ENCODE measurements around the gene GPR137. TPM values are rescaled to one million over a fixed set of nuclear protein-coding genes. Genes with fewer than 3 reads are reported as not detected.
A peak's percentile ranks its signal among the peaks of the same experiment; 100 is the strongest.

The GPR137 gene
- total and polyA plus RNA-seq, 8 donors, result 2.9 to 58.8 (median 20.0) TPM

- intact Hi-C loops (cut with DNase I; ENCODE audit: low total_unique reads), result no loop called here
- peaks cover 30 to 45% (median 36%) of the 10 kb centered on the region in 4 donors for H3K36me3 ChIP-seq
- peak in 1 of 2 donors; percentile 83 for DNase-seq
- H3K27me3 ChIP-seq, result no peaks in the 10 kb centered on the region
- peaks cover 55 to 84% (median 79%) of the 10 kb centered on the region in 4 donors for H3K4me1 ChIP-seq
- peak overlapping the region; percentile 83 to 96 (median 90) for H3K4me3 ChIP-seq
- WGBS, 5 donors, result 0 to 1% (median 0%) methylated on average over 36 to 63 of the region's 63 CpGs
- H3K27ac ChIP-seq, result peak overlapping the region; percentile 94 to 100 (median 99)
- H3K9me3 ChIP-seq, result no peaks in the 10 kb centered on the region
- TF ChIP-seq POLR2AphosphoS5 (IDR thresholded peaks at IDR 0.05) (peak in 2 of 3 donors; percentile 58 to 80), EP300 (IDR thresholded peaks at IDR 0.05) (no peak), CTCF (IDR thresholded peaks at IDR 0.05) (no peak)
These were observed 43.9 kb upstream of the GPR137 start for GRCh38 chr11:64241491-64242374.

GRCh38 chr11:64243236-64243854, 42.3 kb upstream of the GPR137 start:
- Histone ChIP-seq H3K9me3 (no peaks in the 10 kb centered on the region), H3K27ac (peak overlapping the region in 4 of 5 donors; percentile 94 to 100 (median 100)), H3K36me3 (peaks cover 20 to 29% (median 23%) of the 10 kb centered on the region in 4 donors), H3K4me3 (peak overlapping the region in 1 of 4 donors; percentile 83), H3K27me3 (no peaks in the 10 kb centered on the region), H3K4me1 (peaks cover 47 to 82% (median 76%) of the 10 kb centered on the region in 4 donors)
- intact Hi-C loops (cut with DNase I; ENCODE audit: low total_unique reads), result no loop called here
- DNase-seq, result no peak
- TF ChIP-seq POLR2AphosphoS5 (IDR thresholded peaks at IDR 0.05) (no peak), POLR2A (IDR thresholded peaks at IDR 0.05) (no peak), EP300 (IDR thresholded peaks at IDR 0.05) (no peak)
- 75 to 82% (median 81%) methylated on average over 5 to 8 of the region's 8 CpGs for WGBS, 5 donors

GRCh38 chr11:64244107-64244506, 41.5 kb upstream of the GPR137 start:
- 41 to 65% (median 48%) methylated on average over 5 of the region's 5 CpGs for WGBS, 5 donors
- peaks cover 40 to 75% (median 69%) of the 10 kb centered on the region in 4 donors for H3K4me1 ChIP-seq
- intact Hi-C loops (cut with DNase I; ENCODE audit: low total_unique reads), result no loop called here

GRCh38 chr11:64244966-64245365, 40.7 kb upstream of the GPR137 start:
- peaks cover 33 to 66% (median 60%) of the 10 kb centered on the region in 4 donors for H3K4me1 ChIP-seq
- peak overlapping the region; percentile 69 to 85 (median 74) for H3K4me3 ChIP-seq
- 15 to 30% (median 24%) methylated on average over 2 to 6 of the region's 6 CpGs for WGBS, 5 donors
- H3K9me3 ChIP-seq, result no peaks in the 10 kb centered on the region
- peak overlapping the region; percentile 76 to 93 (median 86) for H3K27ac ChIP-seq
- TF ChIP-seq CTCF (IDR thresholded peaks at IDR 0.05) (no peak), EP300 (IDR thresholded peaks at IDR 0.05) (no peak), POLR2A (IDR thresholded peaks at IDR 0.05) (no peak), POLR2AphosphoS5 (IDR thresholded peaks at IDR 0.05) (no peak)
- no peak for DNase-seq
- intact Hi-C loops (cut with DNase I; ENCODE audit: low total_unique reads), result no loop called here
- no peaks in the 10 kb centered on the region for H3K27me3 ChIP-seq
- H3K36me3 ChIP-seq, result peaks cover 14 to 18% (median 15%) of the 10 kb centered on the region in 4 donors

More at GRCh38 chr11:64244107-64244506, 41.5 kb upstream of the GPR137 start:
- DNase-seq, result no peak
- no peaks in the 10 kb centered on the region for H3K9me3 ChIP-seq
- no peaks in the 10 kb centered on the region for H3K27me3 ChIP-seq
- no peak for TF ChIP-seq POLR2A (IDR thresholded peaks at IDR 0.05)
- no peak for TF ChIP-seq CTCF (IDR thresholded peaks at IDR 0.05)
- no peak for TF ChIP-seq POLR2AphosphoS5 (IDR thresholded peaks at IDR 0.05)
- no peak for TF ChIP-seq EP300 (IDR thresholded peaks at IDR 0.05)
- H3K4me3 ChIP-seq, result no peak overlapping the region
- peaks cover 14 to 21% (median 16%) of the 10 kb centered on the region in 4 donors for H3K36me3 ChIP-seq
- peak overlapping the region in 1 of 5 donors; percentile 22 for H3K27ac ChIP-seq

Measured in stomach (tissue), 9 donors.